HG03280 (cell line): Measurements from ENCODE around the gene PHACTR1.
"Not testable (repeated sequence)": the region's sequence is repeated elsewhere in the genome, so short reads cannot be mapped to it uniquely, and the experiment has no call there.

Experiments
- ATAC-seq: cut with Tn5 transposase; IDR thresholded peaks from one replicate; pipeline ENCODE4 v1.9.1; 2021; ENCODE audit warnings: mild to moderate bottlenecking, moderate library complexity; ENCODE audit not compliant: unreplicated experiment

The PHACTR1 gene

GRCh38 chr6:12943549-12943948 lies 227.0 kb downstream of the PHACTR1 start:
- no peak for ATAC-seq

DNA sequence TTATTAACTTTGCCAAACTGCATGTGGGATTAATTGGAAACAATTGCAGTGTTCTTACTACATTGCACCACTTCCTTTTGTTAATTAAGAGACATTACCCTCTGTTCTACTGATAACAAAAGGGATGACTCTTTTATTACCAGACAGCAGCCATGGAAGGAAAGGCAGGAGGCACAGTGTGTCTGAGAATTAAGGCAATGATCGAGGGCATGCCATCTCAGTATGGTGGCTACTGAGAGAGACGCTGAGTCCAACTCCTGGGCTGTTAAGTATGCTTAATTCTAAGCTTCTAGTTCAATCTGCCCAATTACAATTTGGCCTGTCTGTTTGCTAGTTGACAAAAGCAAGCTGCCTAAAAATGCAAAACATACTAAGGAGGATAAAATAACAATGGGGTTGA lies 227.4 kb downstream of the PHACTR1 start:
- ATAC-seq: no peak

DNA sequence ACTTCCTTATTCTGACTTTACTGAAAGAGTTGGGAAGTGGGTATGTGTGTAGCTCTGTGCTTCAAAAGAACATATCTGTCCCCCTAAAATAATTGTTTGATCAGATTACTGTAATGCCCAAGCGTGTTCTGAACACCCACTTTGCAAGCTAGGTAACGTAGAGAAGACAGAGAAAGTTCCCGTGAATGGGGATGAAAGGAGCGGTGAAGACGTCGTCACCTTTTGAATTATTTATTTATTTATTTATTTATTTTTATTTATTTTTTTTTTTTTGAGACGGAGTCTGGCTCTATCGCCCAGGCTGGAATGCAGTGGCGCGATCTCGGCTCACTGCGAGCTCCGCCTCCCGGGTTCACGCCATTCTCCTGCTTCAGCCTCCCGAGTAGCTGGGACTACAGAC lies 228.0 kb downstream of the PHACTR1 start:
- not testable (repeated sequence) for ATAC-seq

- ATAC-seq: no peak
These were observed 230.7 kb downstream of the PHACTR1 start for GRCh38 chr6:12947151-12947871.

GRCh38 chr6:12947967-12948366 lies 231.4 kb downstream of the PHACTR1 start:
- no peak for ATAC-seq

DNA sequence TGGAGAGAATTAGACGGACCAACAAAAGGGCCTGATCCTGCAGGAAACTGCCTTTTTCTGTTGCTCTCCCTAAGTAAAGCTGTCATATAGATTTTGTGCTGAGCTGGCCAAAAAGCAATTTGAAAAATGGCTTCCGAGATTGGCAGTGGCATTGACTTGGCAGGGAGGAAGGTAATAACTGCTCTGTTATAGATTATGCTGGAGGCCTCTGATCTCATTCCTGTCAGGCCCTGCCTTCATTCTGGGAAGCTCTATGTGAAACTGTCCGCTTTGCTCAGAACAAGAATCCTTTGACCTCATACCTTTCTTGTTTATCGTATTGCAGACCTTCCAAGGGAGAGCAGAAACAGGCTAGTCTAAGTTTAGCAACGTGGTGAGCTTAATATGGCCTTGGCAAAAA lies 234.4 kb downstream of the PHACTR1 start:
- no peak for ATAC-seq

GRCh38 chr6:12951415-12951814 lies 234.8 kb downstream of the PHACTR1 start:
- no peak for ATAC-seq

DNA sequence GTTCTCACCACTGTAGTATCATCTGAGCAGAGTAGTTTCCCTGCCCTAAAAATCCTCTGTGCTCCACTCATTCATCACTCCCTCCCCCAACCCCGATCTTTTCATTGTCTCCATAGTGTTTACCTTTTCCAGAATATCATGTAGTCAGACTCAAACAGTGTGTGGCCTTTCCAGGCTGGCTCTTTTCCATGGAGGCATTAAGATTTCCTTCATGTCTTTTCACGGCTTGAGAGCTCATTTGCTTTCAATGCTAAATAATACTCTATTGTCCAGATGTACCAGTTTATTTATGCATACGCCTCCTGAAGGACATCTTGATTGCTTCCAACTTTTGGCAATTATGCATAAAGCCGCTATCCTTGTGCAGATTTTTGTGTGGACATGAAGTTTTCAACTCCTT lies 235.8 kb downstream of the PHACTR1 start:
- no peak for ATAC-seq

- ATAC-seq: no peak
These were observed 239.4 kb downstream of the PHACTR1 start for GRCh38 chr6:12955956-12956355.

GRCh38 chr6:12956991-12957320 lies 240.4 kb downstream of the PHACTR1 start:
- ATAC-seq: no peak

DNA sequence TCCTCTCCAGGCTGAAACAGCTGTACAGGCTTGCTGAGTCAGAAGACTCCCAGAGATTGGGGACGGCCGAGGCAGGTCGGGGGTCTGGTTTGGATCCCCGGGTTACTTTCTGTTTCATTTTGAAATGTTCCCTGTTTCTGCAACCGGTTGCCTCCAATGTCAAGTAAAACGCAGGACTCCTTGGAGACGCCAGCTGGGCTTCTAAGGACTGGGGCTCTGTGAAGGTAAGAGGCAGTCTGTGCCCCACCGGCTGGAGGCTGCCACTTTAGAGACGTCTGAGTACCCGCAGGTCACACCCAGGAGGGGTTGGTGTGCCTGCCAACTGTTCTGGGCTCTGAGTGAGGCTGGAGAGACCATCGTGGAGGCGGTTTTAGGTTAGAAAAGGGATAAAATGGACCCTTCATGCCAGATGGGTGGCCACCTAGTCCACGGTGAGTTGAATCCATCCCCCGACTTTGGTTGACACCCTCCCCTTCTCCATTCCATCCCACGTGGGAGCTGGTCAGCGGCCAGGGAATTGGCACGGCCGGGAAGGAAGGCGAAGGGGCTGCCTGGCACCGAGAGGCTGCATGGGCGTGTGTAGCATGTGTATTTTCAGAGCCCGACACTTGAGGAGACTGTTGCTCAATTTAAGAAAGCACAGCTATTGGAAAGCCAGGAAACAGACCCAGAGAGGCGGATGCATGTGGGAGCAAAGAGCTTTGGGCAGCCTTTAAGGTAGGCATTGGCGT lies 240.9 kb downstream of the PHACTR1 start:
- no peak for ATAC-seq

- no peak for ATAC-seq
These were observed 241.6 kb downstream of the PHACTR1 start for GRCh38 chr6:12958052-12958706.

DNA sequence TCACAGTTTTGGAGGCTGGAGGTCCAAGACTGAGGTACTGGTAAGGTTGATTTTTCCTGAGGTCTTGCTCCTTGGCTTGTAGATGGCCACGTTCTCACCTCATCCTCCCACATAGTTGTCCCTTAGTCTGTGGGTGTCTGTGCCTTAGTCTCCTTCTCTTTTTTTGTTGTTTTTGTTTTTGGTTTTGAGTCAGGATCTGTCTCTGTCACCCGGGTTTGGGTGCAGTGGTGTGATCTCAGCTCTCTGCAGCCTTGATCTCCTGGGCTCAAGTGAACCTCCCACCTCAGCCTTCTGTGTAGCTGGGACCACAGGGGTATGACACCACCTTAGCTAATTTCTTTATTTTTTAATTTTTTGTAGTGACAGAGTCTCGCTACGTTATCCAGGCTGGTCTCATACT lies 245.2 kb downstream of the PHACTR1 start:
- no peak for ATAC-seq

- no peak for ATAC-seq
These were observed 246.0 kb downstream of the PHACTR1 start for GRCh38 chr6:12962529-12962928.

GRCh38 chr6:12962987-12963386 lies 246.4 kb downstream of the PHACTR1 start:
- ATAC-seq: no peak

- ATAC-seq: no peak
These were observed 247.0 kb downstream of the PHACTR1 start for GRCh38 chr6:12963567-12963966.

- no peak for ATAC-seq
These were observed 251.1 kb downstream of the PHACTR1 start for GRCh38 chr6:12967686-12968085.

GRCh38 chr6:12968290-12968689 lies 251.7 kb downstream of the PHACTR1 start:
- ATAC-seq: no peak

GRCh38 chr6:12968839-12969558 lies 252.4 kb downstream of the PHACTR1 start:
- ATAC-seq: no peak

- no peak for ATAC-seq
These were observed 253.4 kb downstream of the PHACTR1 start for GRCh38 chr6:12969966-12970365.

GRCh38 chr6:12973386-12973785 lies 256.8 kb downstream of the PHACTR1 start:
- ATAC-seq: no peak
